Measurements from ENCODE around the gene CHRNA7.

The CHRNA7 gene

GRCh38 chr15:32218666-32219065 is 188.4 kb downstream of the CHRNA7 start:
- no peaks in the 10 kb centered on the region for H3K4me1 ChIP-seq (ENCODE audit: insufficient read depth, low read length)
- no peaks in the 10 kb centered on the region for H3K9me3 ChIP-seq (ENCODE audit: low read length)
- no peak overlapping the region for H3K9ac ChIP-seq (ENCODE audit: low read length)
- no peak overlapping the region for H3K27ac ChIP-seq (ENCODE audit: low read depth, low read length)
- no peaks in the 10 kb centered on the region for H3K36me3 ChIP-seq (ENCODE audit: insufficient read depth, low read length)
- H3K27me3 ChIP-seq (ENCODE audit: control insufficient read depth in 1 of 2, insufficient read depth in 2 of 2, low read length in 2 of 2): no peaks in the 10 kb centered on the region
- no peak overlapping the region for H3K4me3 ChIP-seq (ENCODE audit: low read depth in 1 of 2, low read length in 2 of 2)

All from muscle layer of colon (tissue), 2 donors.